BJ (cell line): Measurements from ENCODE around the gene TMIE. TPM values are rescaled to one million over a fixed set of nuclear protein-coding genes. Genes with fewer than 3 reads are reported as not detected.

Source experiments
- CTCF ChIA-PET: fragments of 350-600 bp; formaldehyde crosslinking; extraction: SDS; loops from one replicate; lab custom pipeline; 2021; ENCODE audit warnings: antibody characterized with exemption, inconsistent platforms; lab: Yijun Ruan, JAX
- POLR2A ChIA-PET: fragments of 300-600 bp; sonication (Branson Sonifier 250); formaldehyde crosslinking; extraction: SDS; loops from one replicate; lab custom pipeline; 2021; ENCODE audit warnings: antibody characterized with exemption; lab: Charles Lee
- DNase-seq: peaks from one replicate; pipeline ENCODE4 v3.0.0-alpha.2; 2011; ENCODE audit warnings: low read depth
- H3K27me3 ChIP-seq: 2 replicates; pipeline ENCODE4 v1.6.0; 2011; ENCODE audit warnings: low read length; ENCODE audit not compliant: control insufficient read depth, insufficient read depth
- H3K36me3 ChIP-seq: 2 replicates; pipeline ENCODE4 v1.5.1; 2011; ENCODE audit warnings: low read length; ENCODE audit not compliant: control insufficient read depth, insufficient read depth
- H3K4me3 ChIP-seq: 2 replicates; pipeline ENCODE4 v1.5.1; 2011; ENCODE audit warnings: low read depth, mild to moderate bottlenecking, control low read depth, low read length
- CTCF ChIP-seq: IDR thresholded peaks from 2 replicates; pipeline ENCODE4 v1.5.1; 2011; ENCODE audit warnings: low read depth, mild to moderate bottlenecking, control low read depth, inconsistent platforms, low read length, moderate library complexity; ENCODE audit not compliant: insufficient read depth
- polyA plus RNA-seq: library from polyadenylated mRNA; depleted of rRNA; stranded (reverse); fragments of >200 nt; gene quantifications from 2 replicates; pipeline ENCODE4 v1.2.3, GENCODE V29; 2011

Gene TMIE
- polyA plus RNA-seq, 1 experiment: 0.27 TPM

- H3K36me3 ChIP-seq: no peaks in the 10 kb centered on the region
- peaks cover 3% of the 10 kb centered on the region for H3K27me3 ChIP-seq
- ChIA-PET CTCF (interaction anchor here (0.6 to 2.6 kb wide), 9 partner anchors 11 to 214 kb away, joined by 3 to 14 read pairs (median 3); partner anchors contain the start of gene LRRC2), POLR2A (no interaction called here)
- DNase-seq: no peak
- H3K4me3 ChIP-seq: no peak overlapping the region
- peak; percentile 25; the same call in 1 of the 2 replicates for TF ChIP-seq CTCF
Observed at GRCh38 chr3:46695177-46695961, 5.8 kb upstream of the TMIE start.

- Histone ChIP-seq H3K4me3 (no peak overlapping the region), H3K36me3 (no peaks in the 10 kb centered on the region), H3K27me3 (peaks cover 9% of the 10 kb centered on the region)
- 0 out of 2 replicates have a peak, but pooled peaks have one; percentile 5 for TF ChIP-seq CTCF
- ChIA-PET POLR2A (interaction anchor here (0.6 kb wide), 1 partner anchor 178 kb away, joined by 3 read pairs; no protein-coding TSS in a partner anchor), CTCF (interaction anchor here (0.6 to 2.6 kb wide), 8 partner anchors 10 to 248 kb away, joined by 3 to 14 read pairs (median 3); partner anchors contain the start of gene LRRC2)
- DNase-seq: no peak
Observed at GRCh38 chr3:46695962-46696894, 5.0 kb upstream of the TMIE start.

- no peak for TF ChIP-seq CTCF
- Histone ChIP-seq H3K36me3 (no peaks in the 10 kb centered on the region), H3K4me3 (no peak overlapping the region), H3K27me3 (peaks cover 24% of the 10 kb centered on the region)
- DNase-seq: no peak
- CTCF ChIA-PET: interaction anchor here (0.6 to 1.2 kb wide), 2 partner anchors 34 to 210 kb away, joined by 4 read pairs; no protein-coding TSS in a partner anchor
- POLR2A ChIA-PET: no interaction called here
Observed at GRCh38 chr3:46699676-46700523, 1.3 kb upstream of the TMIE start.

- no peak for DNase-seq
- Histone ChIP-seq H3K4me3 (no peak overlapping the region), H3K27me3 (peaks cover 24% of the 10 kb centered on the region), H3K36me3 (no peaks in the 10 kb centered on the region)
- ChIA-PET POLR2A (no interaction called here), CTCF (interaction anchor here (0.6 to 3.5 kb wide), 3 partner anchors 148 to 208 kb away, joined by 3 to 21 read pairs (median 7); no protein-coding TSS in a partner anchor)
- TF ChIP-seq CTCF: no peak
Observed at GRCh38 chr3:46700772-46701171, 420 bp upstream of the TMIE start.
